ENCODE data around the gene FOSL1.

The FOSL1 gene

DNA sequence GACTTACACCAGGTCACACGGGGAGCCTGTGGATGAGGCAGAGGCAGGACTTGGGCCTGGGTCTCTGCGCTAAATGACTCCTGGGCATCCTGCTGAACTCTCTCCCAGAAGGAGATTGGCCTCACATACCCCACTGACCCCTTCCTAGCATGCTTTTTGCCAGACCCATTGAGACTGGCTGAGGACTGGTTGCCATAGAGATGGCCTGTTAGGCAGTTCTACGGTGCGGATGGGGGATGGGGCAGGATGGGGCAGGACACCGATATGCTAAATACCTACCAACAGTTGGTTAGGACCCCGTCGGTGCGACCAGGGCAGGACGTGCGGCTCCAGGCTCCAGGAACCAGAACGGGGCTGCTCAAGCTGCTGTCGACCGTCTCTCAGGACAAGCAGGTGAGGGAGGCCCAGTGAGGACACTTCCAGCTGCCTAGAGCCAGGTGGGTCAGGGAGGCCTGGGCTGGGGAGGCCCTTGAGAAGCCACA, 45.3 kb upstream of the FOSL1 start, which contains the start of gene TSGA10IP:
Gene TSGA10IP (plus strand): TSS at position 51 of the 482 bp plus-strand sequence. CDS start 196 bp downstream, at position 247.
- Histone ChIP-seq H3K79me2 (ENCODE audit: control insufficient read depth, insufficient read depth, low read length) (no peaks in the 10 kb centered on the region), H4K5ac (ENCODE audit: low read length) (no peak within 1 kb of the TSS), H3K36me3 (ENCODE audit: control insufficient read depth, insufficient read depth, low read length) (no peaks in the 10 kb centered on the region), H2BK120ac (ENCODE audit: low read depth, low read length) (no peak within 1 kb of the TSS), H3K4me2 (ENCODE audit: low read length) (no peak within 1 kb of the TSS), H3K23ac (ENCODE audit: low read length) (no peak within 1 kb of the TSS), H3K4ac (ENCODE audit: low read depth, low read length) (no peak within 1 kb of the TSS), H3K9ac (ENCODE audit: low read length) (no peak within 1 kb of the TSS), H3K56ac (ENCODE audit: low read length) (peak within 1 kb of the TSS; percentile 35), H3K79me1 (ENCODE audit: low read length) (no peaks in the 10 kb centered on the region), H2AK5ac (ENCODE audit: low read length) (no peak within 1 kb of the TSS), H3K4me3 (ENCODE audit: low read length) (no peak within 1 kb of the TSS), H2BK15ac (replicated peaks; ENCODE audit: low read depth) (no peak within 1 kb of the TSS), H3K18ac (ENCODE audit: low read length) (no peak within 1 kb of the TSS), H3K4me1 (ENCODE audit: control insufficient read depth, low read depth, low read length) (peaks cover 3% of the 10 kb centered on the region), H2BK5ac (ENCODE audit: low read length) (no peak within 1 kb of the TSS), H3K27ac (ENCODE audit: low read depth, low read length) (no peak within 1 kb of the TSS), H3K27me3 (ENCODE audit: insufficient read depth, low read length, poor library complexity) (no peaks in the 10 kb centered on the region), H4K8ac (ENCODE audit: low read depth, low read length) (no peak within 1 kb of the TSS)
- peak; percentile 81 for DNase-seq
- no CpG with 5 or more reads among the region's 13 CpGs for WGBS (ENCODE audit: extremely low coverage, insufficient coverage, low lambda C conversion rate)

DNA sequence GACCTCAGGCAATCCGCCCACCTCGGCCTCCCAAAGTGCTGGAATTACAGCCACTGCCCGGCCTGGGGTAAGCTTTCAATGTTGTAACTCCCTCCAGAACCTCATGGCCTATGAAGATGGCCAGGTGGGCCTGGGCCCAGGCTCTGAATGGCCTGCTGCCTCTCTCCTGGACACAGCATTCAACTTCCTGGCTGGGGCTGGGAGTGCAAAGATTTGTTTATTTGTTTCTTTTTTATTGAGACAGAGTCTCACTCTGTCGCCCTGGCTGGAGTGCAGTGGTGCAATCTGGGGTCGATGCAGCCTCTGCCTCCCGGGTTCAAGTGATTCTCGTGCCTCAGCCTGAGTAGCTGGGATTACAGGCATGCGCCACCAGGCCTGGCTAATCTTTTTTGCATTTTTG, 44.6 kb upstream of the FOSL1 start:
- Histone ChIP-seq H2AK5ac (ENCODE audit: low read length) (no peak overlapping the region), H3K4me1 (ENCODE audit: control insufficient read depth, low read depth, low read length) (peaks cover 3% of the 10 kb centered on the region), H3K27ac (ENCODE audit: low read depth, low read length) (no peak overlapping the region), H3K79me2 (ENCODE audit: control insufficient read depth, insufficient read depth, low read length) (no peaks in the 10 kb centered on the region), H4K8ac (ENCODE audit: low read depth, low read length) (no peak overlapping the region), H3K4ac (ENCODE audit: low read depth, low read length) (no peak overlapping the region), H3K79me1 (ENCODE audit: low read length) (no peaks in the 10 kb centered on the region), H2BK120ac (ENCODE audit: low read depth, low read length) (no peak overlapping the region), H3K27me3 (ENCODE audit: insufficient read depth, low read length, poor library complexity) (no peaks in the 10 kb centered on the region), H3K23ac (ENCODE audit: low read length) (no peak overlapping the region), H2BK15ac (replicated peaks; ENCODE audit: low read depth) (no peak overlapping the region), H3K56ac (ENCODE audit: low read length) (no peak overlapping the region), H3K36me3 (ENCODE audit: control insufficient read depth, insufficient read depth, low read length) (no peaks in the 10 kb centered on the region), H2BK5ac (ENCODE audit: low read length) (no peak overlapping the region), H3K9ac (ENCODE audit: low read length) (no peak overlapping the region), H3K18ac (ENCODE audit: low read length) (no peak overlapping the region), H3K4me3 (ENCODE audit: low read length) (no peak overlapping the region), H4K5ac (ENCODE audit: low read length) (no peak overlapping the region), H3K4me2 (ENCODE audit: low read length) (no peak overlapping the region)
- DNase-seq, result no peak
- no CpG with 5 or more reads among the region's 8 CpGs for WGBS (ENCODE audit: extremely low coverage, insufficient coverage, low lambda C conversion rate)

DNA sequence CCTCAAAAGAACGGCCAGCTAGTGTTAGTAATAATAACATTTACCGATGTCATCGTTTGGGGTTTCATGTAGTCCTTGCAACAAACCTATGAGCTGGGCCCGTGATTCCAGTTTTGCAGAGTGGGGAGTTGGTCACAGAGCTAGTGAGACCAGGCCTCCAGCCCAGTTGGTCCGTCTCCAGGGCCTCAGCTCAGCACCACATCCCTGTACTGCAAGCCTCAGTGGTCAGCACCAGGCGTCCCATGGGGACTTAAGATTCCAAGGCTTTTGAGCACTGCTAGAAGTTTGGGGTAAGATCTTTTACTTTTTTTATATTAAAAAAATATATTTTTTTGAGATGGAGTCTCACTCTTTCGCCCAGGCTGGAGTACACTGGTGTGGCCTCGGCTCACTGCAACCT, 44.0 kb upstream of the FOSL1 start:
- no peak overlapping the region for H3K4ac ChIP-seq (ENCODE audit: low read depth, low read length)
- H3K79me2 ChIP-seq (ENCODE audit: control insufficient read depth, insufficient read depth, low read length), result no peaks in the 10 kb centered on the region
- no peak overlapping the region for H3K4me2 ChIP-seq (ENCODE audit: low read length)
- H3K23ac ChIP-seq (ENCODE audit: low read length), result no peak overlapping the region
- H2BK5ac ChIP-seq (ENCODE audit: low read length), result no peak overlapping the region
- no peaks in the 10 kb centered on the region for H3K79me1 ChIP-seq (ENCODE audit: low read length)
- no peaks in the 10 kb centered on the region for H3K27me3 ChIP-seq (ENCODE audit: insufficient read depth, low read length, poor library complexity)
- H2BK15ac ChIP-seq (replicated peaks; ENCODE audit: low read depth), result no peak overlapping the region
- no peak overlapping the region for H4K5ac ChIP-seq (ENCODE audit: low read length)
- no peaks in the 10 kb centered on the region for H3K36me3 ChIP-seq (ENCODE audit: control insufficient read depth, insufficient read depth, low read length)
- no peak overlapping the region for H2BK120ac ChIP-seq (ENCODE audit: low read depth, low read length)
- WGBS (ENCODE audit: extremely low coverage, insufficient coverage, low lambda C conversion rate), result no CpG with 5 or more reads among the region's 8 CpGs
- H3K9ac ChIP-seq (ENCODE audit: low read length), result no peak overlapping the region
- no peak overlapping the region for H2AK5ac ChIP-seq (ENCODE audit: low read length)
- no peak for DNase-seq
- no peak overlapping the region for H3K4me3 ChIP-seq (ENCODE audit: low read length)
- peaks cover 3% of the 10 kb centered on the region for H3K4me1 ChIP-seq (ENCODE audit: control insufficient read depth, low read depth, low read length)
- H3K56ac ChIP-seq (ENCODE audit: low read length), result no peak overlapping the region
- no peak overlapping the region for H3K18ac ChIP-seq (ENCODE audit: low read length)
- H4K8ac ChIP-seq (ENCODE audit: low read depth, low read length), result no peak overlapping the region
- H3K27ac ChIP-seq (ENCODE audit: low read depth, low read length), result no peak overlapping the region

DNA sequence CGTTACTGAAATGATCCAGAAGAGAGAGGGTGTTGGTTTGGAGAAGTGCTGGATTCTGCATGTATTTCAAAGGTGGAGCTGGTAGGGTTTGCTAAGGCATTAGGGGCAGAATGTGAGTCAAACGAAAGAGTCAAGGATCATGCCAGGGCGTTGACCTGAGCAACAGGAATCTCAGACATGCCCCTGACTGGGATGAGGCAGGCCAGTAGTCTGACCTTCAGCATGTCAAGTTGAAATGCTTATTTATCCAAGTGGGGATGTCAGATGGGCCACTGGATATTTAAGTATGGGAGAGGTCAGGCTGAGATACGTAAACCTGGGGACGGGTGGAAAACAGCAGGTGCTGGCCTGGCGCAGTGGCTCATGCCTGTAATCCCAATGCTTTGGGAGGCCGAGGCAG, 42.3 kb upstream of the FOSL1 start:
- H3K18ac ChIP-seq (ENCODE audit: low read length), result no peak overlapping the region
- no peak overlapping the region for H3K4me2 ChIP-seq (ENCODE audit: low read length)
- no CpG with 5 or more reads among the region's 7 CpGs for WGBS (ENCODE audit: extremely low coverage, insufficient coverage, low lambda C conversion rate)
- no peak overlapping the region for H4K5ac ChIP-seq (ENCODE audit: low read length)
- H2BK5ac ChIP-seq (ENCODE audit: low read length), result no peak overlapping the region
- H3K79me2 ChIP-seq (ENCODE audit: control insufficient read depth, insufficient read depth, low read length), result no peaks in the 10 kb centered on the region
- H3K4ac ChIP-seq (ENCODE audit: low read depth, low read length), result no peak overlapping the region
- H2BK15ac ChIP-seq (replicated peaks; ENCODE audit: low read depth), result no peak overlapping the region
- H3K79me1 ChIP-seq (ENCODE audit: low read length), result no peaks in the 10 kb centered on the region
- DNase-seq, result no peak
- H3K23ac ChIP-seq (ENCODE audit: low read length), result no peak overlapping the region
- H2AK5ac ChIP-seq (ENCODE audit: low read length), result no peak overlapping the region
- H3K27me3 ChIP-seq (ENCODE audit: insufficient read depth, low read length, poor library complexity), result no peaks in the 10 kb centered on the region
- H3K4me1 ChIP-seq (ENCODE audit: control insufficient read depth, low read depth, low read length), result peaks cover 3% of the 10 kb centered on the region
- no peak overlapping the region for H3K27ac ChIP-seq (ENCODE audit: low read depth, low read length)
- no peak overlapping the region for H3K56ac ChIP-seq (ENCODE audit: low read length)
- H3K9ac ChIP-seq (ENCODE audit: low read length), result no peak overlapping the region
- H2BK120ac ChIP-seq (ENCODE audit: low read depth, low read length), result no peak overlapping the region
- no peak overlapping the region for H4K8ac ChIP-seq (ENCODE audit: low read depth, low read length)
- no peaks in the 10 kb centered on the region for H3K36me3 ChIP-seq (ENCODE audit: control insufficient read depth, insufficient read depth, low read length)
- no peak overlapping the region for H3K4me3 ChIP-seq (ENCODE audit: low read length)

DNA sequence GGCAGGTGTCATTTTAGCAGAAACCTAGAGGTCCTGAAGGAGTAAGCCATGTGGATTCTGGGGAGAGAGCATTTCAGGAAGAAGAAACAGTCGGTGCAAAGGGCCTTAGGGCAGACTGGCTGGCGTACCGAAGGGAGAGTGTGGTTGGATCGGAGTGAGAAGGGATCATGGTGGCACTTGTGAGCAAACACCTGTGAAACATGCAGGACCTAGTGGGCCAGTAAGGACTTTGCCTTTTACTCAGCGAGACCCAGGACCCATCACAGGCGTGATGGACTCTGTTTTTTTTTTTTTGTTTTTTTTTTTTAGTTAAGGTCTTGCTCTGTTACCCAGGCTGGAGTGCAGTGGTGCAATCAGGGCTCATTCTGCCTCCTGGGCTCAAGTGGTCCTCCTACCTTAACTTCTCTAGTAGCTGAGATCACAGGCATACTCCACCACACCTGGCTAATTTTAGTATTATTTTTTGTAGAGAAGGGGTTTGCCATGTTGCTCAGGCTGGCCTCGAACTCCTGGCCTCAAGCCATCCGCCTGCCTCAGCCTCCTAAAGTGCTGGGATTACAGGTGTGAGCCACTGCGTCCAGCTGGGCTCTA, 41.6 kb upstream of the FOSL1 start:
- no peak for DNase-seq
- Histone ChIP-seq H3K4me2 (ENCODE audit: low read length) (no peak overlapping the region), H3K79me2 (ENCODE audit: control insufficient read depth, insufficient read depth, low read length) (no peaks in the 10 kb centered on the region), H2BK120ac (ENCODE audit: low read depth, low read length) (no peak overlapping the region), H3K36me3 (ENCODE audit: control insufficient read depth, insufficient read depth, low read length) (no peaks in the 10 kb centered on the region), H2BK15ac (replicated peaks; ENCODE audit: low read depth) (no peak overlapping the region), H3K18ac (ENCODE audit: low read length) (no peak overlapping the region), H3K79me1 (ENCODE audit: low read length) (no peaks in the 10 kb centered on the region), H3K27ac (ENCODE audit: low read depth, low read length) (no peak overlapping the region), H4K8ac (ENCODE audit: low read depth, low read length) (no peak overlapping the region), H3K4me3 (ENCODE audit: low read length) (no peak overlapping the region), H3K27me3 (ENCODE audit: insufficient read depth, low read length, poor library complexity) (no peaks in the 10 kb centered on the region), H3K23ac (ENCODE audit: low read length) (no peak overlapping the region), H2BK5ac (ENCODE audit: low read length) (no peak overlapping the region), H3K9ac (ENCODE audit: low read length) (no peak overlapping the region), H3K4me1 (ENCODE audit: control insufficient read depth, low read depth, low read length) (peaks cover 3% of the 10 kb centered on the region), H4K5ac (ENCODE audit: low read length) (no peak overlapping the region), H3K4ac (ENCODE audit: low read depth, low read length) (no peak overlapping the region), H3K56ac (ENCODE audit: low read length) (no peak overlapping the region), H2AK5ac (ENCODE audit: low read length) (no peak overlapping the region)
- WGBS (ENCODE audit: extremely low coverage, insufficient coverage, low lambda C conversion rate), result no CpG with 5 or more reads among the region's 9 CpGs

DNA sequence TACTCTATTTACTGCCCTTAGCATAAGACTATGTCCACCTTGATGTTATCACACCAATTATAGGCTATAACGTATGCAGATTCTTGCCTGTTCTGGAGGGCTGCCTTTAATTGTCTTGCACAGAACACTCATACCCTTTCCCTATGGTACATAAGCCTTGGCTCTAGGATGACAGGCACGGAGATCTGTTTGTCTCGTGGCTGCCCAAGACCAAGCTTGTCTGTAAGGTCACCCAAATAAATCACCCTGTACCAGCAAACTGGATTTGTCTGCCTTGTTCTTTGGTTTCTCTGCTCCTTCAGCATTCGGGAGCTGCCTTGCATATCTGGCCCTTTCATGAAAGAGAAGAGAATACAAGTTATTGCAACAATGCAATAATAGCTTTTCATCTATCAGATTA, 37.6 kb upstream of the FOSL1 start:
- no peaks in the 10 kb centered on the region for H3K36me3 ChIP-seq (ENCODE audit: control insufficient read depth, insufficient read depth, low read length)
- DNase-seq, result no peak
- H3K23ac ChIP-seq (ENCODE audit: low read length), result no peak overlapping the region
- H2BK5ac ChIP-seq (ENCODE audit: low read length), result no peak overlapping the region
- no peak overlapping the region for H3K4me3 ChIP-seq (ENCODE audit: low read length)
- H3K4me2 ChIP-seq (ENCODE audit: low read length), result no peak overlapping the region
- H3K79me1 ChIP-seq (ENCODE audit: low read length), result no peaks in the 10 kb centered on the region
- no peak overlapping the region for H3K18ac ChIP-seq (ENCODE audit: low read length)
- H3K56ac ChIP-seq (ENCODE audit: low read length), result no peak overlapping the region
- no CpG with 5 or more reads among the region's 4 CpGs for WGBS (ENCODE audit: extremely low coverage, insufficient coverage, low lambda C conversion rate)
- H3K4me1 ChIP-seq (ENCODE audit: control insufficient read depth, low read depth, low read length), result no peaks in the 10 kb centered on the region
- H3K27me3 ChIP-seq (ENCODE audit: insufficient read depth, low read length, poor library complexity), result no peaks in the 10 kb centered on the region
- no peak overlapping the region for H2BK120ac ChIP-seq (ENCODE audit: low read depth, low read length)
- no peaks in the 10 kb centered on the region for H3K79me2 ChIP-seq (ENCODE audit: control insufficient read depth, insufficient read depth, low read length)
- H4K5ac ChIP-seq (ENCODE audit: low read length), result no peak overlapping the region
- H2BK15ac ChIP-seq (replicated peaks; ENCODE audit: low read depth), result no peak overlapping the region
- no peak overlapping the region for H4K8ac ChIP-seq (ENCODE audit: low read depth, low read length)
- H3K9ac ChIP-seq (ENCODE audit: low read length), result no peak overlapping the region
- no peak overlapping the region for H2AK5ac ChIP-seq (ENCODE audit: low read length)
- H3K4ac ChIP-seq (ENCODE audit: low read depth, low read length), result no peak overlapping the region
- H3K27ac ChIP-seq (ENCODE audit: low read depth, low read length), result no peak overlapping the region

Measured in mesendoderm (in vitro differentiated cells).